Measurements from ENCODE around the gene ZCCHC8. TPM values are rescaled to one million over a fixed set of nuclear protein-coding genes. Genes with fewer than 3 reads are reported as not detected.
"Not testable (repeated sequence)": the region's sequence is repeated elsewhere in the genome, so short reads cannot be mapped to it uniquely, and the experiment has no call there.

The ZCCHC8 gene
- total RNA-seq, 1 donor = 22.8 TPM

DNA sequence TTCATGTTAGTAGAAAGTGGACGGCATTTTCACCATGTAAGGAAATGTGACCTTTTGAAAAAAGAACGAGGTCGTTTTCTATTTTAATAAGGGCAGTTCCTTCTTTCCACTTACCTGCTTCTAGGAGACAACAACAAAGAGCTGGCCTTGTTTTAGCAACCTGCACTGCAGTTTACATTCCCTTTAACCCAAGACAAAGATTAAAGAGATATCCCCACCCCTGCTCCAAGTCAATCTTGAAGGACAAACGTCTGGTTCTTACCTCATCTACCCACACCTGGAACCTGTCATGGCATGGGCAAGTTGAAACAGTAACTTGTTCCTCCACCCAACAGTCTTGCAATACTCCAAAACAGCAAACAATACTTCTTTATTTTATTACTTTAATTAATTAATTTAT is 32.7 kb downstream of the ZCCHC8 start:
- Histone ChIP-seq H3K4me2 (ENCODE audit: insufficient read depth, low read length) (no peak overlapping the region), H3K36me3 (ENCODE audit: insufficient read depth, low read length) (peaks cover 10% of the 10 kb centered on the region), H3K9me3 (ENCODE audit: low read depth, low read length) (no peaks in the 10 kb centered on the region), H3K79me2 (ENCODE audit: insufficient read depth, low read length) (no peaks in the 10 kb centered on the region), H3K27me3 (ENCODE audit: insufficient read depth, low read length) (no peaks in the 10 kb centered on the region), H3K4me1 (ENCODE audit: insufficient read depth, low read length) (peaks cover 13% of the 10 kb centered on the region), H3K4me3 (ENCODE audit: insufficient read depth, low read length) (no peak overlapping the region), H4K20me1 (ENCODE audit: insufficient read depth, low read length) (no peaks in the 10 kb centered on the region), H2AFZ (ENCODE audit: low read length) (no peak overlapping the region), H3K27ac (ENCODE audit: low read depth, low read length) (no peak overlapping the region)
- TF ChIP-seq, protein P1, sequence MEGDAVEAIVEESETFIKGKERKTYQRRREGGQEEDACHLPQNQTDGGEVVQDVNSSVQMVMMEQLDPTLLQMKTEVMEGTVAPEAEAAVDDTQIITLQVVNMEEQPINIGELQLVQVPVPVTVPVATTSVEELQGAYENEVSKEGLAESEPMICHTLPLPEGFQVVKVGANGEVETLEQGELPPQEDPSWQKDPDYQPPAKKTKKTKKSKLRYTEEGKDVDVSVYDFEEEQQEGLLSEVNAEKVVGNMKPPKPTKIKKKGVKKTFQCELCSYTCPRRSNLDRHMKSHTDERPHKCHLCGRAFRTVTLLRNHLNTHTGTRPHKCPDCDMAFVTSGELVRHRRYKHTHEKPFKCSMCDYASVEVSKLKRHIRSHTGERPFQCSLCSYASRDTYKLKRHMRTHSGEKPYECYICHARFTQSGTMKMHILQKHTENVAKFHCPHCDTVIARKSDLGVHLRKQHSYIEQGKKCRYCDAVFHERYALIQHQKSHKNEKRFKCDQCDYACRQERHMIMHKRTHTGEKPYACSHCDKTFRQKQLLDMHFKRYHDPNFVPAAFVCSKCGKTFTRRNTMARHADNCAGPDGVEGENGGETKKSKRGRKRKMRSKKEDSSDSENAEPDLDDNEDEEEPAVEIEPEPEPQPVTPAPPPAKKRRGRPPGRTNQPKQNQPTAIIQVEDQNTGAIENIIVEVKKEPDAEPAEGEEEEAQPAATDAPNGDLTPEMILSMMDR (IDR thresholded peaks at IDR 0.05; ENCODE audit: extremely low read depth, low read depth, low read length) = no peak
- peak; percentile 36 for DNase-seq (ENCODE audit: insufficient read length, low spot score, missing footprints)

DNA sequence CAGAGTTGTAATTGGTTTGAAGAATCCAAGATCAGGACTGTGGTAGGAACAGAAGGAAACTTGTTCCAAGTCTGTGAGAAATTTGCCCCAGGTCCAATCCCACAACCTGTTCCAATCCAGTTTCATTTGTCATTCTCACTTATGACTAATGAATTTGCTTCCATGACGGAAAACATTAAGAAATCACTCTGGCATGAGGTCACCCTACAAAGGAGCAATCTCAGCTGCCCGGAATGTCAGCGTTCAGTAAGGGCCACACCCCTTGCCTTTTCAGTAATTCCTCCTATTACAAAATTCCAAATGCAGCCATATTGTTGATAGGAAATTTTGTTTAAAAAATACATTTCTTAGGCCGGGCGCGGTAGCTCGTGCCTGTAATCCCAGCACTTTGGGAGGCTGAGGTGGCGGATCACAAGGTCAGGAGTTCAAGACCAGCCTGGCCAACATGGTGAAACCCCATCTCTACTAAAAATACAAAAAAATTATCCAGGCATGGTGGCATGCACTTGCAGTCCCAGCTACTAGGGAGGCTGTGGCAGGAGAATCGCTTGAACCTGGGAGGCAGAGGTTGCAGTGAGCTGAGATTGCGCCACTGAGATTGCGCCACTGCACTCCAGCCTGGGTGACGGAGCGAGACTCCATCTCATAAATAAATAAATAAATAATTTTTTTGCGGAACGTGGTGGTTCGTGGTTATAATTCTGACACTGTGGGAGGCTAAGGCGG is 36.3 kb downstream of the ZCCHC8 start:
- H3K27ac ChIP-seq (ENCODE audit: low read depth, low read length) = peak overlapping the region; percentile 85
- H3K36me3 ChIP-seq (ENCODE audit: insufficient read depth, low read length); H3K79me2 ChIP-seq (ENCODE audit: insufficient read depth, low read length); H3K4me3 ChIP-seq (ENCODE audit: insufficient read depth, low read length); H3K4me1 ChIP-seq (ENCODE audit: insufficient read depth, low read length); H3K9me3 ChIP-seq (ENCODE audit: low read depth, low read length); H3K27me3 ChIP-seq (ENCODE audit: insufficient read depth, low read length); H4K20me1 ChIP-seq (ENCODE audit: insufficient read depth, low read length); H3K4me2 ChIP-seq (ENCODE audit: insufficient read depth, low read length): not testable (repeated sequence)
- H2AFZ ChIP-seq (ENCODE audit: low read length) = peak overlapping the region; percentile 36
- peak; percentile 97 for DNase-seq (ENCODE audit: insufficient read length, low spot score, missing footprints)

DNA sequence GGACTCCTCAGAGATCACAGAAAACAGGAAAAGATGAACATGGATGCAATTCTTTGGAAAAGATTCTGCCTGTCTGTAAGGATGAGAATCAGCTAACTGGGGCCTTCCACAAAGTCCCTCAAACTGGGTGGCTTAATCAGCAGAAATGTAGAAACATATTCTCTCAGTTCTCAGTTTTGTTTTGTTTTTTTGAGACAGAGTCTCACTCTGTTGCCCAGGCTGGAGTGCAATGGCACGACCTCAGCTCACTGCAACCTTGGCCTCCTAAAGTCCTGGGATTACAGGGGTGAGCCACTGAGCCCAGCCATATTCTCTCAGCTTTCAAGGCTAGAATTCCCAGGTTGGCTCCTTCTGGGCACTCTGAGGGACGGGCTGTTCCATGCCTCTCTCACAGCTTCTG is 40.1 kb downstream of the ZCCHC8 start:
- no peaks in the 10 kb centered on the region for H4K20me1 ChIP-seq (ENCODE audit: insufficient read depth, low read length)
- no peaks in the 10 kb centered on the region for H3K79me2 ChIP-seq (ENCODE audit: insufficient read depth, low read length)
- H3K4me2 ChIP-seq (ENCODE audit: insufficient read depth, low read length) = no peak overlapping the region
- no peaks in the 10 kb centered on the region for H3K27me3 ChIP-seq (ENCODE audit: insufficient read depth, low read length)
- TF ChIP-seq, protein P1 (IDR thresholded peaks at IDR 0.05; ENCODE audit: extremely low read depth, low read depth, low read length) = no peak
- peak; percentile 35 for DNase-seq (ENCODE audit: insufficient read length, low spot score, missing footprints)
- no peaks in the 10 kb centered on the region for H3K36me3 ChIP-seq (ENCODE audit: insufficient read depth, low read length)
- peaks cover 4% of the 10 kb centered on the region for H3K4me1 ChIP-seq (ENCODE audit: insufficient read depth, low read length)
- no peak overlapping the region for H2AFZ ChIP-seq (ENCODE audit: low read length)
- H3K4me3 ChIP-seq (ENCODE audit: insufficient read depth, low read length) = no peak overlapping the region
- H3K9me3 ChIP-seq (ENCODE audit: low read depth, low read length) = no peaks in the 10 kb centered on the region
- no peak overlapping the region for H3K27ac ChIP-seq (ENCODE audit: low read depth, low read length)

DNA sequence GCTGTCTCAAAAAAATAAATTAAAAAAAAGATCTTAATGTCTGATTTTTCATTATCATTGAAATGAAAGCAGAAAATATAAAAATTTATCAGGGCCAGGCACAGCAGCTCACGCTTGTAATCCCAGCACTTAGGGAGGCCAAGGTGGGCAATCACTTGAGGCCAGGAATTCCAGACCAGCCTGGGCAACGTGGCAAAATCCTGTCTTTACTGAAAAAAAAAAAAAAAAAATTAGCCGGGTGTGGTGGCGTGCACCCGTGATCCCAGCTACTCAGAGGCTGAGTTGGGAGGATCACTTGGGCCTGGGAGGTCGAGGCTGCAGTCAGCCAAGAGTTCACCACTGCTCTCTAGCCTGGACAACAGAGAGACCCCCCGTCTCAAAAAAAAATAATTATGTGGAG is 40.7 kb downstream of the ZCCHC8 start:
- no peaks in the 10 kb centered on the region for H3K27me3 ChIP-seq (ENCODE audit: insufficient read depth, low read length)
- peaks cover 4% of the 10 kb centered on the region for H3K4me1 ChIP-seq (ENCODE audit: insufficient read depth, low read length)
- no peak overlapping the region for H3K4me2 ChIP-seq (ENCODE audit: insufficient read depth, low read length)
- H3K27ac ChIP-seq (ENCODE audit: low read depth, low read length) = no peak overlapping the region
- H3K79me2 ChIP-seq (ENCODE audit: insufficient read depth, low read length) = no peaks in the 10 kb centered on the region
- H3K4me3 ChIP-seq (ENCODE audit: insufficient read depth, low read length) = no peak overlapping the region
- no peaks in the 10 kb centered on the region for H3K9me3 ChIP-seq (ENCODE audit: low read depth, low read length)
- no peak for DNase-seq (ENCODE audit: insufficient read length, low spot score, missing footprints)
- no peaks in the 10 kb centered on the region for H4K20me1 ChIP-seq (ENCODE audit: insufficient read depth, low read length)
- TF ChIP-seq, protein P1 (IDR thresholded peaks at IDR 0.05; ENCODE audit: extremely low read depth, low read depth, low read length) = no peak
- no peaks in the 10 kb centered on the region for H3K36me3 ChIP-seq (ENCODE audit: insufficient read depth, low read length)
- no peak overlapping the region for H2AFZ ChIP-seq (ENCODE audit: low read length)

All from osteoblast (primary cell).